HG03442 (cell line): ENCODE measurements around the gene NLRC3.

Experiments used
- ATAC-seq: cut with Tn5 transposase; IDR thresholded peaks from one replicate; pipeline ENCODE4 v1.9.1; 2021; ENCODE audit warnings: mild to moderate bottlenecking, moderate library complexity; ENCODE audit not compliant: unreplicated experiment

Gene NLRC3

DNA sequence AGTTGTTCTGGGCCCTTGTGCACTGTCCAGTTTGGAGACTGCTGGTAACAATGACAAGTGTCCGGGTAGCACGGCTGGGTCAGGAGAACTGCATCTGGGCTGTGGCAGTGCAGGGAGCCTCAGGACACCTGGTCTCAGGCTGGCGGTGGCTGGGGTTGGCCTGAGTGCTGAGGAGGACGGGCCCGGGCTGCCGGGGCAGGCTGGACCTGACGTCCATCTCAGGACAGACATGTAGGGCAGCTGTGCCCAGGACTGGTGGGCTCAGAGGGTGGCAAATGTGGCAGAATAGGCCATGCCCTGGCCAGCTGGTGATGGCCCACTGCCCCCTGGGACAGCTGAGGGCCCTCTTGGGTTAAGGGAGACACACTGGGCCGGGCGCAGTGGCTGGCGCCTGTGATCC lies 4.2 kb upstream of the NLRC3 start:
- no peak for ATAC-seq

DNA sequence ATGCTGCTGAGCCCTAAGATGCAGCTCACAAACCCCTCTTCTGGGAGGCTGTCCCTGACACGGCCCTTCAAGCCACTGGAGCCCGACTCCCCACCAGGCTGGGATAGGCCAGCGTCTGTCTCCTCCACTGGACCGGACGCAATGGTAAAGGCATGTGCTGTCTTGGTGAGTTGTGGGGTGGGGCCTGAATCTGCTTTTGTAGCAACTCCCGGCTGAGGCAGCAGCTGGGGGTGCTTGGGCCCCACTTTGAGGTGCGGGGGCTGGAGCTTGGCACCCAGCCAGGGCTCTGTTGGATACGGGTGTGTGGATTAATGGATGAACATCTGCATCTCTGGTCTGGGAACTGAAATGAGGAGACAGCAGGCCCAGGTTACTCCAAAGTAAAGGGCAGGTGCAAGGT lies 3.5 kb upstream of the NLRC3 start:
- ATAC-seq: no peak

DNA sequence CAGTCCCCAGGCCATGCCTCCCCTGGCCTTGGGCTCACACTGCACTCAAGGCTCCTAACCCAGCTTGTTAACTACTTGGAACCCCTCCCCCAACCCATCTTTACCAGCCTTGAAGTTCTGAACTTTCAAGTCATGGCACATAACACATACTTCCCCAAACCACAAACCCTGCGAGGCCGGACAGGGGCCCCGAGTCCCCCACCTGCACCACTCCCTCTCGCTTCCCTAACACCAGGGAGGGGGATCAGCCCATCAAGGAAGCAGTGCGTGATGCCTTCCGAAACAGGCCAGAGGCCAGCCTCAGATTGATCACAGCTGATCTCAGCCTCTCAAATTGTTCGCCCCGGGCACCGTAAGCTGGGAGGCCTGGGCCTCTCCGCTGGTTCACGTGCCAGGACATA lies 3.0 kb upstream of the NLRC3 start:
- no peak for ATAC-seq

DNA sequence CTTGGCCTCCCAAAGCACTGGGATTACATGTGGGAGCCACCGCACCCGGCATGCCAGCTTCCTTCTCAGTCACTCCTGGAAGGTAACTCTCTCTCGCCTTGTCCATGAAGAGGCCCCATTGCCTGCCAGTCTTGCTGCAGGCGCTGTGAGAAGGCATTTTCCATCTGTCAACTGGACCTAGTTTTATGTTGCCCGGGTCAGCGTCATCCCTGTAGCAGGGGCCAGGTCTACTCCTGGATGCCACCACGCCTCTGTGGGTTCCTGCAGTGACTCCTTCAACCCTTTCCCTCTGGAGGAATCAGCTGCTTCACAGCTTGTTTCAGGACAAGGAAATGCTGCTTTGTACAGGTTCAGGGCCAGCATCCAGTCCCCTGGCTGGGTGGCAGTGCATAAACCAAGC lies 2.6 kb upstream of the NLRC3 start:
- no peak for ATAC-seq

DNA sequence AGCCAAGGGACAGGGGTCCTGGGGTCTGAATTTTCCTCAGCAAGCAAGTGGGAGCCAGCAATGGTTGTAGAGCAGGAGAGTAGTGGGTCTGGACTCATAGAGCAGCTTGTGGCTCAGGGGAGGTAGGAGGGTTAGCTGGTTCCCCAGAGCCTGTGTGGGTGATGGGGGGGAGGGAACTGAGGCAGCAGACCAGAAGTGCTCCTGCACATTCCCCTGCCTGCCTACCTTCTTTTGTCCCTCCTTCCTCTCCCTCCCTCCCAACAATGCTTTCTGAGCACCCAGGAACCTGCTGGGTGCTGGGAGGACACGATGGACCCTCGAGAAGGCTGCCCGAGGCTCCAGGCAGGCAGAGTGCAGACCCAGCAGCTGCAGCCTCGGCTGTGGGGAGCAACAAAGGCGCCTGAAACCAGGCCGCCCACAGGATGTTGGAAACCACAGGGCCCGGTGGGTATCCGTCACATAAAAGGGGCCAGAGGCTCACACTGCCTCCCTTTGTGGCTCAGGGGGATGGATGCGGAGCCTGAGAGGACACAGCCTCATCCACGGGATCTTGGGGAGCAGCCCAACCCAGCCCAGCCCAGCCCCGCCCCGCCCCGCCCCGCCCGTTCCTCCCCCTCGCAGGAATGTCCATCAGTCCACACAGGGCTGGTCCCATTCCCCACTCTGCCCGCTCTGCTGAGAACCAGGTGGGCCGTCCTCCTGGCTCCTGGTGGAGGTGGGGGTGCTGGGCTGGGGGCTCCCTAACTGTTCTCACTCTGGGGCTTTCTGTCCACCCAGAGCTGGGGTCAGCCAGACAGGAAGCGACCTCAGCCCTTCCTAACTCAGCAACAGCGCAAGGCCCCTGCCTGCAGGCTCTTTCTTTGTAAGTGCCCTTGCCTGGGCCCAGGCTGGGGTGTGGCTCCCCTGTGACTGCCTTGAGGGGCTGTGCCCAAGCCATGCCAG lies 1.7 kb upstream of the NLRC3 start:
- ATAC-seq: peak; percentile 63

DNA sequence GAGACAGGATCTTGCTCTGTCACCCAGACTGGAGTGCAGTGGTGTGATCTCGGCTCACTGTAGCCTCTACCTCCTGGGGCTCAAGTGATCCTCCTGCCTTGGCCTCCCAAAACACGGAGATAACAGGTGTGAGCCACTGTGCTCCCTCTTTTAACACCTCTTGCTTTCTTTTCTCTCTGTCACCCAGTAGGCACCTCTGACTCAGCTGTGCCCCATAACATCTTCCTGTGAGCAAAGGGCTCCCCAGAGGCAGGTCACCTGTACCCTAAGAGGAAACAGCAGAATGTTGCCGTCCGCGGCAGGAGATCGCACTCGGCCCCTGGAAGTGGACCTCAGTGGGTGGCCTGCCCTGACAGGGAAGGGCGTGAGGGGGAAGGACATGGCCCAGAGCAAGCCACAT lies 918 bp upstream of the NLRC3 start:
- ATAC-seq: no peak

DNA sequence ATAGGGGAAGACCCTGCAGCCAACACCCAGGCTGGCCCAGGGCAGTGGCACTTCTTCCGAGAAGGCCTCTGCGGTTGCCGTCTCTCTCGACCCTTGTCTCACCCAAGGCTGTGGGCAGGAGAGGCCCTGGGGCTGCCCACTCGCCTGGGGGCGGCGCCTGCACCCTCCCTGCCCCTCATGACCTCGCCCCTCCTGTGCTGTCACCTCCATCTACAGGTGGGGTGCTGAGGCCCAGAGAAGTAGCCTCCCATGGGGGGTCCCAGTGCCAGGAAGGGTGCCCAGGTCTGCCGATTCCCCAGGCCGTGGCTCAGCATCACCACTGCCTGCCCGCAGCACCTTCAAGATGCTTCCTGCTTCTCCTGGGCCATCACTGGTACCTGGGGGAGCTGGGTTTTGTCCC lies 992 bp downstream of the NLRC3 start:
- no peak for ATAC-seq

DNA sequence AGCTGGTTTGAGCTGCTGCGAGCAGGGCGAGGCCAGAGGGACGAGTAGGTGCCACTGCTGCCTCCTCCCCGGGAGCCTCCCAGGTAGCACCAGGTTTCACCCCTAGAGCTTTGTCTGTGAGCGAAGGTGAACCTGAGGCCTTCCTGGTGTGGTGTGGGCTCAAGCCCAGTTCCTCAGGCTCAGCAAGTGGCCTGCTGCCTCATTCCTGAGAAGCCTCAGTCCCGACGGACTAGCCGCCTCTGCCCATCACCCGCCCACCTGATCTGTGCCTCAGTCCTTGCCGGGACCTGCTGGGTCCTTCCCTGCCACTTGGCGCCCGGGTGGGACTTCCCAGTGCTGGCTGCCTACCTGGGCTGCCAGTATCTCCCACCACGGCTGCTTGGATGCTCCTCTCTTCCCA lies 1.7 kb downstream of the NLRC3 start:
- no peak for ATAC-seq

DNA sequence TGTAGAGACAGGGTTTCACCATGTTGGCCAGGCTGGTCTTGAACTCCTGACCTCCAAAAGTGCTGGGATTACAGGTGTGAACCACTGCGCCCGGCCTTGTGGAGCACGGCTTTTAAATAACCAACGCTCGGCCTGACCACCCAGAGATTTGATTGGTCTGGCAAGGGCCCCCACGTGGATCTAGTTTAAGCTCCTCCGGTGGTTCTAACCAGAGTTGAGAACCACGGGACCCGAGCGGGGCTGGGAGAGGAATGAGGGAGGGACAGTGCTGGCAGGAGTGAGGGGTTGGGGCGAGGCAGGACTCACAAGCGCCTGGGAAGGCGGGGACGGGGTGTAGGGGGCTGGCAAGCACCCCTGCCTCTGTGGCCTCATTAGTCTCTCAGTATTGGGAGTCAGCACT lies 3.0 kb downstream of the NLRC3 start:
- ATAC-seq: no peak

DNA sequence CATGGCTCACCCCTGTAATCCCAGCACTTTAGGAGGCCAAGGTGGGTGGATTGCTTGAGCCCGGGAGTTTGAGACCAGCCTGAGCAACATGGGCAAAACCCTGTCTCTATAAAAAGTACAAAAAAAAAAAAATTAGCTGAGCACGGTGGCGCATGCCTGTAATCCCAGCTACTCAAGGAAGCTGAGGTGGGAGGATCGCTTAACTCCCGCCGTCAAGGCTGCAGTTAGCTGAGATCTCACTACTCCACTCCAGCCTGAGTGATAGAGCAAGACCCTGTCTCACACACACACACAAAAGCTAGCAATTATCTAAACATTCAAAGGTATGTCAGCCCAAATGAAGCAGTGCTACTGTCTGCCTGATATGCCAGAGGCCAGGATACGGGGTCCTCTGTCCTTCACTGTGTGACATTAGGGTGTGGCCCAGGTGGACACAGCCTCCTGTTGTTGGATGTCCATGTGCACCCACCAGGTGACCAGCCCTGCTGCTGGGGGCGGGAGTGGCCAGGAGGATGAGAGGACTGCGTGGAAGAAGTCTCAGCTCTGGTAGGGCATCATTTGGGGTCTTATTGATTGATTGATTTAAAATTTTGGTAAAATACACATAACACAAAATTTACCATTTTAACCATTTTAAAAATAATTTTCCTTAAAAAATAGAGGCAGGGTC lies 3.9 kb downstream of the NLRC3 start:
- ATAC-seq: no peak

DNA sequence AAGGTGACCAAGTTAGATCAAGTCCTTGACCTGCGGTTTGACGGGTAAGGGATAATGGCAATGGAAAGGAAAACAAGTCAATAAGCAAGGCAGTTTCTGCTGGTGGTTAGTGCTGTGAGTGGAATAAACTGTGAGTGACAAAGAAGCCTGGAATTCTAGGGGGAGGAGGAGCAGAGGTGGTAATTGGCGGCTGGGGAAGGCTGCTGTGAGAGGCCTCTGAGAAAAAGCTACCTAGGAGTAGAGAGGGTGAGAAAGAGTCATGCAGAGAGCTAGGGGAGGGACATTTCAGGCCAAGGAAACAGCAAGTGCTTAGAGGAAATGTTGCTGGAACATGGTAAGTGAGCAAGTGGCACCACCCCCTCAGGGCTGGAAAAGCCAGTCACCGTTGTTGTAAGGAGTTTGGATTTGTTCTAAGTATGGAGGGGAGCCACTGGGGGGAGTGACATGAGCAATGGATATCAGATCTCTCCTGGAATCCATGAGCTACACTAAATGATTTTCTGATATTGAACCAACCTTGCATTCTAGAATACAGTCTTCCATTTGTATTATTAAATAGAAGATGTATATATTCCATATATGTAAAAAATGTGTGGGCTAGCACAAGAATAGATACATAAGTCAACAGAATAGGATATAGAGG lies 6.7 kb downstream of the NLRC3 start:
- no peak for ATAC-seq

DNA sequence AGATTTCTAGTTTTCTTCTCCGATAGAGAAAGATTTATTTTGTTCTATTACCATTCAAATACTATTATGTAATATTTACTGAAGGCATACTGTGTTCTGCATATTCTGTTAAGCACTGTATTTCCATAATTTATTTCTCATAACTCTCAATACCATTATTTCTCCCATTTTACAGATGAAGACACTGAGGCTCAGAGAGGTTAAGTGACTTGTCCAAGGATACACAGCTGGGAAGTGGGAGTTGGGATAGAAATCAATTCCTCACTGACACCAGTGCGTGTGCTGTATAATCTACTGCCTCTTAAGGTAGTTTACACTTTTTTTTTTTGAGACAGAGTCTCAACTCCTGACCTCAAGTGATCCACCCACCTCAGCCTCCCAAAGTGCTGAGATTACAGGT lies 7.4 kb downstream of the NLRC3 start:
- ATAC-seq: no peak

DNA sequence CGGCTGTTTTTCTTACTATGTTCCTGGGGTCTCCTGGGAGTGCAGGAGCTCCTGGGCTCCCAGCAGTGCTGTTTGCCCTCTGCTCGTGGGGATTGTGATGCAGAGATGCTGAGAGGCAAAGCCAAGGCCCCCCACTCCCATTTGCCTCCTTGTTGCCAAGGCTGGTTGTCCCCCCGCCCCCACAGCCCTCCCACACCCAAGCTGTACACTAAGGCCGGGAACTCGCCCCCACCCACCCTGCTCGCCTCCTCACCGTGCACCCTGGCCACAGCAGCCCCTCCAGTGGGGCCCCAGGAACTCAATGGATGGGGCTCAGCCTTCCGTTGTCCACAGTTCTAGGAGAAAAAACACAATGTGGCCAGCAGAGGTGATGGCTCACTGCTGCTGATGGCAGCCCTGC lies 10.2 kb downstream of the NLRC3 start:
- ATAC-seq: no peak

DNA sequence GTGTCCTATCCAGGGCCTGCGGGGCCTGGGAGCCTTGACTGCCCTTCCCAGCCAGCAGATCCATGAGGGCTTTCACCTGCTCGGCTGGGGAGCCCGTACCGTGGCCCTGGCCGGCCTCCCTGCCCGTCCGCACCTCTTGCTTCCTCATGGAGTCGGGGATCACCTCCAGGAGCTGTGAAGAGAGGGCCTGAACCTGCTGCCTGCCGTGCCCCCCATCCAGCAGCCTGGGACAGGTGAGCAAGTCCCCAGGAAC lies 12.4 kb downstream of the NLRC3 start:
- no peak for ATAC-seq

DNA sequence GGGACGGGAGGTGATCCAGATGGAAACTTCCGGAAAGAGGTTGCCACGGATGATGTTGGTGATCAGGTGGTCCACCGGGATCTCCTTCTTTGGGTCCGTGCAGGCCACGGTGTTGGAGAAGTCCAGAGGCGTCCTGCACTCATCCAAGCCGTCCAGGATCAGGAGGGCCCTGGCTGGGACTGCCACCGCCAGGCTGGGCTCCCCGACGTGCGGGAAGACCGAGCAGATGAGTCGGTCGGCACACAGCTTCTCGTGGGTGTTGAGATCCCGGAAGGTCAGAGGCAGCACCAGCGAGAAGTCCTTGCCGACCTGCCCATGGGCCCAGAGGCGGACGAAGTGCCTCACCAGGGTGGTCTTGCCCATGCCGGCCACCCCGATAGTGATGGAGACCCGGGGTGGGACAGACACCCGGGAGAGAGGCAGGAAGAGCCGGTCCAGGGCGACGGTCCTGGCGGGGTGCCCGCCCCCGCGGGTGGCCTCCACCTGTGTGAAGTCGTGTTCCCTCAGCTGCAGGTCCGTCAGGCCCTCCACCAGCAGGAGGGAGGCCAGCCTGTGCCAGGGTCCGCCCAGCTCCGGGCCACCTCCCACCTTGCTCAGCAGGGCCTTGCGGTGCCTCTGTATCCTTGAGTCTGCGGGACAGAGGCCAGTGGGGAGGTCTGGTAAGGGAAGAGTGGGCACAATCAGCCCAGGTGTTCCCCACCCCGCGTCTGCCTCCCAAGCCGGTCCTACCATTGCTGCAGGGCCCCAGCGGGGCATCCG lies 12.9 kb downstream of the NLRC3 start:
- no peak for ATAC-seq

DNA sequence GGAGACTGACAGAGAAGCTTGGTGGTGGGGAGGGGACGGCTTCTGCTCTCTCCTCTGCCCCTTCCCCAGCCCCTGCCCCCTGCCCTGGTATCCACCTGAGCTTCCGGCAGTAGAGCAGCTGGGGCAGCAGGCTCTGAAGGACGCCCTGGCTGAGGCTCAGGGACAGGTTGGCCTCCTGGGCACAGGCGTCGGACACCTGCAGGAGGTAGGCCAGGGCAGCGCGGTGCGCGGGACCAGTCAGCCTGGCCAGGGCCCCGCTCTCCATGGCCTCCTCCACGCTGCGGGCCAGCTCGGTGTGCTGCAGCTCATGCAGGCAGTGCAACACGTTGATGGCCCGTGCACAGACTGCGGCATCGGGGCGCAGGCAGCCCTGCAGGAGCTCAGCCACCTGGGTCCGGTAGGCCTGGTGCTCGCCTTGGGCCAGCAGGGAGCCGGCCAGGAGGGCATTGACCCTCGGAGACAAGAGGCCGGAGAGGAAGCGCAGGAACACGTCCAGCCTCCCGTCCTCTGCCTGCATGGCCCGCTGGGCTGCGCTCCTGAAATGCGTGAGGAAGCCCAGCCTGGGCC lies 14.2 kb downstream of the NLRC3 start:
- ATAC-seq: no peak

DNA sequence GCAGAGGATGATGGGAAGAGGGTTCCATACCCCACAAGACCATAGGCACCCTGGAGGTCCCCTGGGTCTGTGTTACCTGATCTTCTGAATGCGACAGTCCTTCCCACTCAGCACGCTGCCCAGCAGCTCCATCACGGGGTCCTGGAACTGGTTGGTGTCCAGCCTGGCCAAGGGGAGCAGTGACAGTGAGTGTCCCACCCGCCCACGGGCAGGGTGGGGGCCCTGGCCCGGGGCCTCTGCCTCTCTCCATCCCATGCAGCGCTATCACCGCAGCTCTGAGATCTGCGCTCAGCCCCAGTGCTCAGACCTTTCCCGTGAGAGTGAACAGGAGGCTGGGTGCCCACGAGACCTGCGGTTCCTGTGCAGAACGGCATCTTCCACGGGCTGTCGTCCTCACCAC lies 15.6 kb downstream of the NLRC3 start:
- ATAC-seq: no peak

DNA sequence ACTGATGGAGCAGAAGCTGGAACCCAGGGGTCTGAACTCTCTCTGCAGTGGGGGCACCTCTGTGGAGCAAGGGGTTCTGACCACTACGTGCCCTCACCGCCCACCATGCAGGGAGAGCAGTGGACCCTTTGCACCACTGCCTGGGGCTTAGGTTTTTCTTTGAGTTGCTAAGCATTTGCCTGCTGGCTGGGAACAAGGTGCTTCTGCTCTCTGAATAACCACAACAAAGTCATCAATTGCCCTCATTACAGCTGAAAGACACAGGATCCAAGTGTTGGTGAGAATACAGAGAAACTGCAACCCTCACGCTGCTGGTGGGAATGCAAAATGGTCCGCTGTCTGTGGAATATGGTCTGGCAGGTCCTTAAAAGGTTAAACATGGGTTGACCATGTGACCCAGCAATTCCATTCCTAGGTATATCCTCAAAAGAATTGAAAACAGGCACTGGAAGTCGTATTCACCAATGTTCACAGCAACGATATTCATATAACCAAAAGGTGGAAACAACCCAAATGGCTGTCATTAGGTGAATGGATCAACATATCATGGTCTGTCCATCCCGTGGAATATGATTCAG lies 22.8 kb downstream of the NLRC3 start:
- ATAC-seq: no peak

DNA sequence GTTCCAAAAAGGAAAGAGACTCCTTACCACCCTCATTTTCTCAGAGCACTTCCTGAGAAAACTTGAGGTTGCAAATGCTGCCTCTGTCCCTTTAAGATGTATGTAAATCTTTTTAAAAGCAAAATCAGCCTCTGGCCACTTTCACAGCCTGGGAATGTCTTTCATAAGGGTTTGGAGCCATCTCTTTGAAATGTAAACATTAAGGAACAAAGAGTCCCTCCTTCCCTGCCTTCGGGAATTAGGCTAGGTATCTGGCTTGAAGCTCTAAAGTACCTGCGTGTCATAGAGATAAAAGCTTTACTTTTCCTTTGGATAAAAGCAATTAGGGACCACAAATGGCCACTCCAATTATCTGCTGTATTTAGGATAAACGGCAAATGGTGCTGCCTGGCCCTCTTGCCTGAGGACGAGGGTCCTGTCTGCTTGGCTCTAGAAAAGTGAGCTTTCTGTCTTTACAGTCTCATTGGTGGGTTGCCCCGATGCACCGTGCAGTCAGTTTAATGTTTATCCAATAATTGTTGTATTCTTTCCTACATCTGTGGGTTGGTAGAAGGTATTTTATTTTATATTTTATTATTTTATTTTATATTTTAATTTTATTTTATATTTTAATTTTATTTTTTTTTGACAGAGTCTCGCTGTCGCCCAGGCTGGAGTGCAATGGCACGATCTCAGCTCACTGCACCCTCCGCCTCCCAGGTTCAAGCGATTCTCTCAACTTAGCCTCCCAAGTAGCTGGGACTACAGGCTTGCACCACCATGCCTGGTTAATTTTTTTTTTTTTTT lies 23.9 kb downstream of the NLRC3 start:
- ATAC-seq: no peak
